Epithelial cell of esophagus (primary cell): Measurements from ENCODE around the gene ARHGAP26.
A peak's percentile ranks its signal among the peaks of the same experiment; 100 is the strongest.

Experiments used
- DNase-seq: peaks from one replicate; pipeline ENCODE4 v3.0.0; 2010; ENCODE audit warnings: low read depth
- H3K4me3 ChIP-seq: 2 replicates; pipeline ENCODE4 v1.5.1; 2011; ENCODE audit warnings: mild to moderate bottlenecking, low read length, control low read depth
- TF ChIP-seq, protein P1 (sequence below): IDR thresholded peaks from 2 replicates; pipeline ENCODE4 v1.5.1; 2011; ENCODE audit warnings: low read depth, mild to moderate bottlenecking, low read length, control low read depth, inconsistent platforms; ENCODE audit not compliant: insufficient read depth; ENCODE audit errors: missing control alignments

ARHGAP26 gene

DNA sequence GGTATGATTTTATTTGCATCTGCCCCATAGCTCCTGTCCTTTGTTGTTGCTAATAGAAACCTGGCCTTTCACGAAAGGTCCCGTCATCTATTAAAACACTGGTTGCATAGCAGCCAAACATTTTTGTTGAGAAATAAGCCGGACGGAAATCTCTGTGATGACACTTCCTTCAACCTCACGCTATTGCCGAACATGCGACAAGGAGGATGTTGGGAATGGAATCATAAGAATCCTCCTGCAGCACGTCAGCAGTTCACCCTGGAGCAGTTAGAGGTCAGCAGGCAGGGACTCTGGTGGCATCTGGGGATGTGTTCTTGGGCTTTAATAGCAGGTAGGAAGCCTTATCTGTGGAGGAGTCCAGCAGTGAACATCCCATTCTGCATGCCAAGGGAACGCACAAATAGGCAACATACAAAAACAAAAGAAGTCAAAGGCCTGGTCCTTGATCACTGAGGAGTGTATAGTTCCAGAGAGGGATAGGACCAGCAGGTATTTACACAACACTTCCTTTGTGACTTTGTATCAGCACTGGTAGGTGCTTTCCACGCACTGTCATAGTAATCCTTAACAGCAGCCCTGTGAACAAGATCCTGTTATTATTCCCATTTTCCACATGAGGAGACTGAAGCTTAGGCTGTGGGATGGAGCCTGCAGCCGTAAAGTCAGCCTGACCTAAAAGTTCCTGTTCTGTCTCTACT is 33.4 kb downstream of the ARHGAP26 start:
- TF ChIP-seq, protein P1, sequence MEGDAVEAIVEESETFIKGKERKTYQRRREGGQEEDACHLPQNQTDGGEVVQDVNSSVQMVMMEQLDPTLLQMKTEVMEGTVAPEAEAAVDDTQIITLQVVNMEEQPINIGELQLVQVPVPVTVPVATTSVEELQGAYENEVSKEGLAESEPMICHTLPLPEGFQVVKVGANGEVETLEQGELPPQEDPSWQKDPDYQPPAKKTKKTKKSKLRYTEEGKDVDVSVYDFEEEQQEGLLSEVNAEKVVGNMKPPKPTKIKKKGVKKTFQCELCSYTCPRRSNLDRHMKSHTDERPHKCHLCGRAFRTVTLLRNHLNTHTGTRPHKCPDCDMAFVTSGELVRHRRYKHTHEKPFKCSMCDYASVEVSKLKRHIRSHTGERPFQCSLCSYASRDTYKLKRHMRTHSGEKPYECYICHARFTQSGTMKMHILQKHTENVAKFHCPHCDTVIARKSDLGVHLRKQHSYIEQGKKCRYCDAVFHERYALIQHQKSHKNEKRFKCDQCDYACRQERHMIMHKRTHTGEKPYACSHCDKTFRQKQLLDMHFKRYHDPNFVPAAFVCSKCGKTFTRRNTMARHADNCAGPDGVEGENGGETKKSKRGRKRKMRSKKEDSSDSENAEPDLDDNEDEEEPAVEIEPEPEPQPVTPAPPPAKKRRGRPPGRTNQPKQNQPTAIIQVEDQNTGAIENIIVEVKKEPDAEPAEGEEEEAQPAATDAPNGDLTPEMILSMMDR = no peak
- DNase-seq = peak; percentile 42
- H3K4me3 ChIP-seq = no peak overlapping the region

DNA sequence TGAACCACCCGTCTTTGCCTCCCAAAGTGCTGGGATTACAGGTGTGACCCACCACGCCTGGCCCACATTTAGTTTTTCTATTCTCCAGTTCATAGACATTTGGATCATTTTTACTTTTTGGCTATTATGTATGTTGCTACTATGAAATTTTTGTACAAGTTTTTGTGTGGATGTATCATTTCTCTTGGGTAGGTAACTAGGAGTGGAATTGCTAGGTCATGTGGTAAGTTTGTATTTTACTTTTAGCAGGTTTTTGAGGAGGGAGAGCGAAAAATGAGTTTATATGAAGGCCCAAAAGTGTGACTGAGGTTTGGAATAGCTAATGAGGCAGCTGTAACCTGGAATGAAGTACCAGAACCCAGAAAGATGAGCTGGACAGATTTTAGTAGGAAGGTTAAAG is 35.2 kb downstream of the ARHGAP26 start:
- TF ChIP-seq, protein P1 = no peak
- no peak for DNase-seq
- no peak overlapping the region for H3K4me3 ChIP-seq

DNA sequence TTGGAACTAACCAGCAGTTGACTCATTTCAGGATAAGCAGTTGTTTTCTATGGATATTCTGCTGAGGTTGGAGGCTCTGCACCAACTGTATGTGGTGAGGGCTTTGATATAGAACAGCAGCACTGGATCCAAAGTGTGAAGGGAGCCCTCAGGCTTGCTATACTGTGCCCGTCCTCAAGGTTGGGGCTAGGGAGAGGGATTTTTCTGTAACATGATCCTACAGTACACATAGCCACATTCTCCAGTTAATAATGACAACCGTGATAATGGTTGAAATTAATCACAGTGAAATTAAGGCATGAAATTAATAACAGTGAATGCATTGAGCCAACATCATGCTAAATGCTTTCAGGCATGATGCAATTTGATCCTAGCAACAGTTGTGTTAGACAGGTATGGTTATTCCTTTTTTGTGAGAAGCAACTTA is 36.7 kb downstream of the ARHGAP26 start:
- TF ChIP-seq, protein P1 = no peak
- H3K4me3 ChIP-seq = no peak overlapping the region

DNA sequence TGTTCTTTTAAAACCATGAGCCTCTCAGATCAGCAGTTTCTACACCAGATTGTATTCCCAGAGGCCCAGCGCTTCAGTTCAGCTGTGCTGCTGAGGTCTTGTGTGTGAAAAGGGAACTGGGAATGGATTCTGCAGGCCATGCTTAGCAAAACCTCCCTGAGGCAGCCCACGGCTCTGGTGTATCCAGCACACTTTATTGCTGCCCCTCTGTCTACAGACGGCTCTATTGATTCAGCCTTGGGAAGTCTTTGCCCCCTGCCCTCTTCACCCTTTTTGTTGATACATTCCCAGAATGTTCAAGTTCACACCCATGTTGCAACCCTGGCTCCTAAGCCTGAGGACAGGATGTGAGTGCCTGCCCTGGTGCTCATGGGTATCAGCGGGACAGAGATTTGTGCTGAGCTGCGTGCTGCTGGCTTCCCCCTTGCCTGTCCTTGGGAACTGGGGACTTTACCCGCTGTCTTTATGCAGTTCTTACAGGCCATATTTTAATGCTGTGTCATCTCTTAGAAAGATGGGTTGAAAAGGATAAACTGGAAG is 37.3 kb downstream of the ARHGAP26 start:
- DNase-seq = no peak
- TF ChIP-seq, protein P1 = no peak
- H3K4me3 ChIP-seq = no peak overlapping the region

More for the DNA sequence above, 36.7 kb downstream of the ARHGAP26 start:
- DNase-seq = no peak

DNA sequence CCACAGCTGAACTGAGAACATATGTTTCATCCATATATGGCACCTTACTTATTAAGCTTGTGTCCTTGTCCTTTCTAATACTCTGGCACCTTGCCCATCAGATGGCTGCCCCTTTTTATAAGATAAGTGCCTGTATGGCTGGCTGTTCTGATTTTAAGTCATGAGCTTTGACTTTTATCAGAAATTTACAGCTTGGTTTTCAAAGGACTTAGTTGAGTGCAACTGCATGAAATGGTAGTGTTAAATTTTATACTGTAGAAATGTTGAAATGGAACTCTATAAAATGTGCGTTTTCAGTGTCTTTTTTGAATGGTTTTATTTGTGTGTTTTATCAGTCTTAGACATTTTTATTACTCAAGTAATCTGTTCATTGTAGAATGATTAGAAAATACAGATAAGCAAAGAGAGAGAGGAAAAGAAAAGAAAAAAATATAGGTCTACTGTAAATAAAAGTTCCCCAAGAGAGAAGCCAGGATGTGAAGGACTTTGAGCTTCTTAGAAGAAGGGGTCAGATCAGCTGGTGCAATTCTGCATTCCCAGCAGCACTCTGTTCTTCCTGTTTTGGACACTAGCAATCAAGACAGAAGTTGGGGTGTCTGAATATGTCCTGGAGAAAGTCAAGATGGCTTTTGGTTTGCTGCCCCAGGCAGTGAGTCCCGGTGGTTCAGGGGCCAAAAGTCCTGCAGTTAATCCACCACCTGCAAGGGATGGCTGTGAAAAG is 38.9 kb downstream of the ARHGAP26 start:
- no peak for DNase-seq
- TF ChIP-seq, protein P1 = no peak
- no peak overlapping the region for H3K4me3 ChIP-seq

DNA sequence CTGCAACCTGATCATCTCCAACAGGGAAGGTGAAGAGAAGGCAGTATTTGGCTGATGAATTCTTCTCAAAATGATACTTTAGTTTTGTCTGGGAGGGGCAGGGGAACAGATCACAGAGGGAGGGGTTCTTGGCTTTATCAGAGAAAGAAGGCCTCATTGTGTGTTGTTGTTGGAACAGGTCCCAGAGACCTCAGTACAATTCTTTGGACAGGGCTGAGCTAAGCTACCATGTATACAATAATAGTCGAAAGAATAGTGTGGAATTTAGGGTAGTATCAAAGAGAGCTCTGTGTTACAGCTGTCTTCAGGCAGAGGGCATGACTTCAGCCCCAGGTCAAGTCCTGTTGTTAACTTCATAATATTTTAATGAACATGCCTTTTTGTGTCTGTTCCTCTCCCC is 39.9 kb downstream of the ARHGAP26 start:
- TF ChIP-seq, protein P1 = no peak
- H3K4me3 ChIP-seq = no peak overlapping the region
- DNase-seq = no peak
